OCI-LY3 (cell line): ENCODE measurements around the gene RRP1.

ENCODE experiments used
- H2AFZ ChIP-seq: fragments of 200-600, 300-600 bp; shearing (Covaris generic); 2 replicates; pipeline ENCODE4 v1.6.0; 2014; ENCODE audit warnings: antibody characterized with exemption, low read depth, low read length
- H3K27ac ChIP-seq: fragments of 200-600, 300-600 bp; sonication (generic); 2 replicates; pipeline ENCODE4 v1.5.1; 2014; ENCODE audit warnings: mild to moderate bottlenecking, low read length, moderate library complexity, mixed read lengths
- H3K27me3 ChIP-seq: fragments of 200-600, 300-600 bp; sonication (generic); 2 replicates; pipeline ENCODE4 v1.6.1; 2014; ENCODE audit warnings: low read depth, low read length, mixed read lengths
- H3K36me3 ChIP-seq: fragments of 200-600, 300-600 bp; sonication (generic); replicated peaks from 2 replicates; pipeline ENCODE3; 2014; ENCODE audit warnings: low read depth, low read length, mixed read lengths
- H3K4me1 ChIP-seq: fragments of 300-600, 200-600 bp; sonication (generic); 2 replicates; pipeline ENCODE4 v1.6.1; 2014; ENCODE audit warnings: low read length, mixed read lengths
- H3K4me2 ChIP-seq: fragments of 200-600, 300-600 bp; sonication (generic); 2 replicates; pipeline ENCODE4 v1.6.1; 2014; ENCODE audit warnings: low read length, mixed read lengths
- H3K4me3 ChIP-seq: fragments of 300-600, 200-600 bp; sonication (generic); 2 replicates; pipeline ENCODE4 v1.5.1; 2014; ENCODE audit warnings: antibody characterized with exemption, mild to moderate bottlenecking, low read length, moderate library complexity
- H3K79me2 ChIP-seq: fragments of 300-600, 200-600 bp; shearing (Covaris generic); 2 replicates; pipeline ENCODE4 v1.6.1; 2014; ENCODE audit warnings: mild to moderate bottlenecking, low read length, mixed read lengths
- H3K9ac ChIP-seq: fragments of 300-600, 200-600 bp; shearing (Covaris generic); 2 replicates; pipeline ENCODE4 v1.6.0; 2014; ENCODE audit warnings: mild to moderate bottlenecking, low read length, moderate library complexity
- H3K9me3 ChIP-seq: fragments of 200-600, 300-600 bp; shearing (Covaris generic); 2 replicates; pipeline ENCODE4 v1.6.1; 2014; ENCODE audit warnings: low read length, mixed read lengths; ENCODE audit not compliant: insufficient read depth
- H4K20me1 ChIP-seq: fragments of 200-600, 300-600 bp; sonication (generic); 2 replicates; pipeline ENCODE4 v1.6.1; 2016; ENCODE audit warnings: low read length, mixed read lengths; ENCODE audit not compliant: insufficient read depth
- CTCF ChIP-seq: fragments of 200-600, 300-600 bp; sonication (generic); IDR thresholded peaks from 2 replicates; pipeline ENCODE4 v1.5.1; 2014; ENCODE audit warnings: antibody characterized with exemption, low read length, low read depth
- EZH2phosphoT487 ChIP-seq: fragments of 200-600 bp; shearing (Covaris generic); IDR thresholded peaks from 2 replicates; pipeline ENCODE4 v1.6.1; 2018; ENCODE audit warnings: antibody characterized with exemption, mixed run types, low read depth

Gene RRP1

DNA sequence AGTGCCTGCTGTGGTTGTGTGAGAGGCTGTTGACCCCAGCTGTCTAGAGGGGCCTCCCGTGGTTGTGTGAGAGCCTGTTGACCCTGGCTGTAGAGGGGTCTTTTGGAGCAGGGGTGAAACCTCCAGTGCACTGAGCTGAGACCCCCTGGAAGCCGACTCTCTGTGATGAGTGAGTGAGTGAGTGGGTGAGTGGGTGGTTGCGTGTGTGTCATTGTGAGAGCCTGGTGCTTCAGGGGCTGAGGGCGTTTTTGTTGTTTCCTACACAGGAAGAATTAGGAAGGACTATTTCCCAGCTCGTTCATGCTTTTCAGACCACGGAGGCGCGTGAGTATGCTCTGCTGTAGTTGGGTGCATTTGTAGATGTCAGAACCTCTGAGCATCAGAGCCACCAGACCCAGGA, 3.0 kb downstream of the RRP1 start:
- Histone ChIP-seq H3K9me3 (no peaks in the 10 kb centered on the region), H3K27ac (no peak overlapping the region), H2AFZ (no peak overlapping the region), H3K79me2 (peaks cover 58% of the 10 kb centered on the region), H3K4me1 (peaks cover 8% of the 10 kb centered on the region), H3K27me3 (no peaks in the 10 kb centered on the region), H3K4me2 (no peak overlapping the region), H3K9ac (no peak overlapping the region), H4K20me1 (peaks cover 6% of the 10 kb centered on the region; the same call in 1 of the 2 replicates), H3K4me3 (no peak overlapping the region), H3K36me3 (peaks cover 36% of the 10 kb centered on the region)
- no peak for TF ChIP-seq CTCF
- TF ChIP-seq EZH2phosphoT487 = no peak

DNA sequence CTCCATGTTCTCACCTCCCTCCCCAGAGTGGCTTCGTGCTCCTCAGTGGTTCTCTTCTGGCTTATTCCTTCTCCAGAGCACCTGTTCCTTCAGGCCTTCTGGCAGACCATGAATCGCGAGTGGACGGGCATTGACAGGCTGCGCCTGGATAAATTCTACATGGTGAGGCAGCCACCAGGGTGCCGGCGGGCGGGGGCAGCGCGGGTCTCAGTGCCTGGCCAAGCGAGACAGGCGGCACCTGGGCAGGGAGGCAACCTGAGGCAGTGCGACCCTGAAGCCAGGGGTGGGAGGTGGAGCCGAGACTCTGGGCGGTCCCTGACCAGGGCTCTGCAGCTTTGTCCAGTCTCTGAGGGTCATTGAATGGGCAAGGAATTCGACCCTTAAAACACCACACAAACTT, 3.9 kb downstream of the RRP1 start:
- no peak for TF ChIP-seq EZH2phosphoT487
- TF ChIP-seq CTCF = no peak
- peaks cover 58% of the 10 kb centered on the region for H3K79me2 ChIP-seq
- peaks cover 6% of the 10 kb centered on the region; the same call in 1 of the 2 replicates for H4K20me1 ChIP-seq
- no peak overlapping the region for H2AFZ ChIP-seq
- no peak overlapping the region for H3K27ac ChIP-seq
- H3K27me3 ChIP-seq = no peaks in the 10 kb centered on the region
- no peak overlapping the region for H3K4me2 ChIP-seq
- no peak overlapping the region for H3K9ac ChIP-seq
- H3K9me3 ChIP-seq = no peaks in the 10 kb centered on the region
- H3K4me1 ChIP-seq = peaks cover 8% of the 10 kb centered on the region
- H3K36me3 ChIP-seq = peaks cover 38% of the 10 kb centered on the region
- no peak overlapping the region for H3K4me3 ChIP-seq

DNA sequence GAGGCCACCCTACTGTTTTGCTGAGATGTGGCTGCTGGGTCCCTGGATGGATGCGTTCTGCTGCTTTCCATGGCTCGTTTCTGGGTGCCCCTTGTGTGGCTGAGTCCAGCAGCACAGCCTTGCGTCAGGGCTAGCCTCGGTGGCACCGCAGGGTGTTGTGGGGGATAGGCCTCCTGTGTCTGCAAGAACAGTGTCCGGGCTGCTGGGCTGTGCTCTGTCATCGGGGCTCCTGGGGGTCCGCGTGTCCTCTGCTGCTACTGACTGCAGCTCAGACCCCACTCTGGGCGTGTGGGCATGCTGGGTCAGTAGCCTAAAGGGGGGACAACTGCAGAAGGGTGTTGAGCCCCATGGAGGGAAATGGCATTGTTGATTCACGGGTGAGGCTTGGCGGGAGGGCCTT, 4.9 kb downstream of the RRP1 start:
- no peak overlapping the region for H2AFZ ChIP-seq
- H3K9me3 ChIP-seq = no peaks in the 10 kb centered on the region
- H4K20me1 ChIP-seq = peaks cover 6% of the 10 kb centered on the region; the same call in 1 of the 2 replicates
- H3K27ac ChIP-seq = no peak overlapping the region
- H3K27me3 ChIP-seq = no peaks in the 10 kb centered on the region
- peaks cover 8% of the 10 kb centered on the region for H3K4me1 ChIP-seq
- H3K79me2 ChIP-seq = peaks cover 58% of the 10 kb centered on the region
- H3K4me3 ChIP-seq = no peak overlapping the region
- H3K36me3 ChIP-seq = peaks cover 43% of the 10 kb centered on the region
- no peak overlapping the region for H3K4me2 ChIP-seq
- no peak for TF ChIP-seq CTCF
- TF ChIP-seq EZH2phosphoT487 = no peak
- H3K9ac ChIP-seq = no peak overlapping the region

GRCh38 chr21:43794857-43795256, 5.5 kb downstream of the RRP1 start:
- Histone ChIP-seq H3K4me3 (no peak overlapping the region), H3K27me3 (no peaks in the 10 kb centered on the region), H3K9ac (no peak overlapping the region), H3K9me3 (no peaks in the 10 kb centered on the region), H3K36me3 (peaks cover 43% of the 10 kb centered on the region), H3K4me2 (no peak overlapping the region), H3K4me1 (peaks cover 8% of the 10 kb centered on the region), H3K79me2 (peaks cover 53% of the 10 kb centered on the region), H4K20me1 (peaks cover 6% of the 10 kb centered on the region; the same call in 1 of the 2 replicates), H3K27ac (no peak overlapping the region), H2AFZ (no peak overlapping the region)
- TF ChIP-seq EZH2phosphoT487 (no peak), CTCF (no peak)
